Measurements from ENCODE around the gene SPDYC.

DNA sequence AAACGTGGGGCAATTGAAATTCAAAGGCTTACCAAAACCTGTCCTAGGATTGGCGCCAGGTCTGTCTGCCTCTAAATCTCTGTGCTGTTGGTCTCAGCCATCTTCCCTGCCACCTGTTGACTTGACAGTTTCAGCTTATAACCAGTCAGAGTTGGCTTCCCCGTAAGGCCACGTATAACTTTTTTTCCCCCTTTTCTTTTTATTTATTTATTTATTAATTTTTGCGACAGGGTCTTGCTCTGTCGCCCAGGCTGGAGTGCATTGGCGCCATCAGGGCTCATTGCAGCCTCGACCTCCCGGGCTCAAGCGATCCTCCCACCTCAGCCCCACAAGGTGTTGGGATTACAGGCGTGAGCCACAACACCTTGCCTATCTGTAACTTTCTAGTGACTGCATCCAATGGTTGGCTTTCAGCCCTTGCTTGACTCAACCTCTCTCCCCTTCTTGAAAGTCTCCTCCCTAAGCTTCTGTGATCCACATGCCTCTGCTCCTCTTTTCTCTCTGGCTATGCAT lies 34.3 kb upstream of the SPDYC start:
- TF ChIP-seq, protein P1, sequence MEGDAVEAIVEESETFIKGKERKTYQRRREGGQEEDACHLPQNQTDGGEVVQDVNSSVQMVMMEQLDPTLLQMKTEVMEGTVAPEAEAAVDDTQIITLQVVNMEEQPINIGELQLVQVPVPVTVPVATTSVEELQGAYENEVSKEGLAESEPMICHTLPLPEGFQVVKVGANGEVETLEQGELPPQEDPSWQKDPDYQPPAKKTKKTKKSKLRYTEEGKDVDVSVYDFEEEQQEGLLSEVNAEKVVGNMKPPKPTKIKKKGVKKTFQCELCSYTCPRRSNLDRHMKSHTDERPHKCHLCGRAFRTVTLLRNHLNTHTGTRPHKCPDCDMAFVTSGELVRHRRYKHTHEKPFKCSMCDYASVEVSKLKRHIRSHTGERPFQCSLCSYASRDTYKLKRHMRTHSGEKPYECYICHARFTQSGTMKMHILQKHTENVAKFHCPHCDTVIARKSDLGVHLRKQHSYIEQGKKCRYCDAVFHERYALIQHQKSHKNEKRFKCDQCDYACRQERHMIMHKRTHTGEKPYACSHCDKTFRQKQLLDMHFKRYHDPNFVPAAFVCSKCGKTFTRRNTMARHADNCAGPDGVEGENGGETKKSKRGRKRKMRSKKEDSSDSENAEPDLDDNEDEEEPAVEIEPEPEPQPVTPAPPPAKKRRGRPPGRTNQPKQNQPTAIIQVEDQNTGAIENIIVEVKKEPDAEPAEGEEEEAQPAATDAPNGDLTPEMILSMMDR (conservative IDR thresholded peaks at IDR 0.05 in 1 of 2, IDR thresholded peaks at IDR 0.05 in 1 of 2; ENCODE audit: low read depth in 1 of 2, low read length in 2 of 2), result no peak
- TF ChIP-seq EZH2 (IDR thresholded peaks at IDR 0.05; ENCODE audit: low read length, missing control alignments), result no peak

All from fibroblast of lung (primary cell).